HG03064 (cell line): ENCODE measurements around the gene VPS37D.
"Not testable (repeated sequence)": the region's sequence is repeated elsewhere in the genome, so short reads cannot be mapped to it uniquely, and the experiment has no call there.

ENCODE experiments used
- ATAC-seq: cut with Tn5 transposase; IDR thresholded peaks from one replicate; pipeline ENCODE4 v1.9.1; 2021; ENCODE audit warnings: low read depth; ENCODE audit not compliant: unreplicated experiment

VPS37D gene

DNA sequence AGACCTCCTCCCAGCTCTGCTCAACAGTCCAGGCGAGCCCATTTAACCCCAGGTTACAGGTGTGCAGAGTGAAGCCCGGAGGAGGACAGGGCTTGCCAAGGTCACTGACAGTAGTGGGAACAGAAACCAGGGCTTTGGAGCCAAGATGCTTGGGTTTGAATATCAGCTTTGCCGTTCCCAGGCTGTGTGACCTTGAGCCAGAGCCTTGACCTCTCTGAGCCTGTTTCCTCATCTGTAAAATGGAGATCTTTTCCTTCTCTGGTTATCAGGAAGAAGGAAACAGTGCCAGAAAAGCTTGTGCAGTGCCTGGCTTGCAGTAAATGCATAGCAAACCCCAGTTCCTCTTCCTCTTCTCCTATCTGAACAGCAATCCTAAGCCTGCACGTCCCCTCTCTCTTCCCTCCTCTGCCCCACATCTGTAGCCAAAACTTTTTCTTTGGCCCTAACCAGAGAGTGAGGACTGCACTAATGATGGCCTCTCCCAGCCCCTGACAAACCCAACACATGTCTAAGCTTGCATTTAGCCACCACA is 21.9 kb upstream of the VPS37D start:
- no peak for ATAC-seq

DNA sequence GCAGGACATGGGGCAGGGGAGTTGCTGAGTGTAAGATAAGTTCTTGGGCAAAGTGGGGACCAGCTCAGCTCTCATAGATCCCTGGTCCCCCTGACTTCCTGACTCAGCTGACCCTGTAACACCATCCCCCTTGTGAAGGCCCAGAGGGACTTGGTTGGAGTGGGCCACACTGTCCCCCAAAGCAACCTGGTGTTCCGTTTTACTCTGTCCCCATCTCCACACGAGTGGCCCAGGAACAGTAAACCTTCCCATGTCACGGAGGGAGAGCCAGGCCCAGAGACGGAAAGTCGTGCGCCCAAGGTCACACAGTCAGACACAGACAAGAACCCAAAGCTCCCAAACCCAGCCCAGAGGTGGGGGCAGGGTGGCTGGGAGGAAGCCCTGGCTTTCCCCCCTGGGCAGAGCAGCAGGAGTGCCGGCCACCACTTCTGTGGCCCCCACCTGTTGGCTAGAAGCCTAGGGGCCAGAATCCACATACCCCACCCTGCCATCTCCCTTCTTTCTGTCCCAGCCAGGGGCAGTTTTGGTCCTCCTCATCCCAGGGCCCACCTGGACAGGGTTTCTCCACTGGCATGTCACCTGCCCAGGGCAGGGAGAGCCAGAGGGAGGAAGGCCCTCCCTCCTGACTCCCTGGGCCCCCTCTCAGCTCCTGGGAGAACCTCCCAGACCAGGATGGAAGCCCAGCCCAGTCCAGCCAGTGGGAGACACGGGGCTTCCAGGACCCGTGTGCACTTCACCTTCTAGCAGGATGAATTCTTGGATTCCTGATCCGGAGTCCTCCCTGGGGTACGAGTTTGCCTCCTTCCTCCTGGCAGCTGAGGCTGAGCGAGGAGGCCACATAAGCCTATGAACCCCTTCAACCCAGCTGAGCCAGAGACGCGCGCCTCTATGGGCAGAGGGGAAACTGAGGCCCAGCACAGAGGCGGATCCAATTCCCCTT is 20.6 kb upstream of the VPS37D start:
- ATAC-seq: no peak

DNA sequence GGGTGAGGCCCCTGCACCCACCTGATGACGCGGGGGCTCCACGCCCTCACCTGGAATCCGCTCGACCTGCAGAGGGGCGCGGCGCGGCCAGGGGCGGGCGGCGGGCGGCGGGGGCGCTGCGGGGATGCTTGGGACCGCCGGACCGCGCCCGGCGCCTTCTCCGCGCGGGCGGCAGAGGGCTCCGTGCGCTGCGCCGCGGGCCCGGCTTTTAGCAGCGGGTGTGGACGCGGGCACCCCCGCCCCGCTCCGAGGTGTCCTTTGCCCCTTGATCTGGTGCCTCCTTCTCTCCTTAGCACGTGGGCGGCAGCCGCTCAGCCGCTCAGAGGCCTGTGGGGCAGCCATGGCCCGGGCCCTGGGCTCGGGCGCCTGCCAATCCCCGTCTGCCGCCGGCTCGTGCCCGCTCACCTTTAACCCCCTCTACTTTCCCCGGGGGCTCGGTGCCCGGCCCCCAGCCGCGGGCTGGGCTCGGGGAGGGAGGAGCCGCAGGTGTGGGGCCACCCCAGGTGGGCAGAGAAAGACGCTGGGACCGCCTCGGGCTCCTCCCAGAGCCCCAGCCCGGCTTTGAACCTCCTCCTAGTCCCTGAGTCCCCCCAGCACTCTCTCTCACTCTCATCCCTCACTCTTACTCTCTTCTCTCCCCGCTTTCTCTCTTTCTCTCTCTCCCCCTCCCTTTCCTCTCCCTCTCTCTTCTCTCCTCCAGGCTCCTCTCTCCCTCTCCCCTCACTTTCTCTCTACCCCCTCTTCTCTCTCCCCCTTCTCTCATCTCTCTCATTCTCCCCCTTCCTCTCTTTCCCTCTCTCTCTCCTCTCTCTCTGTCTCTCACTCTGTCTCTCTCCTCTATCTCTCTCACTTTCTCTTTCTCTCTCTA is 19.7 kb upstream of the VPS37D start:
- ATAC-seq: no peak

GRCh38 chr7:73648593-73649332 is 18.9 kb upstream of the VPS37D start:
- ATAC-seq: no peak

- ATAC-seq: no peak
Observed at GRCh38 chr7:73649576-73649975, 18.1 kb upstream of the VPS37D start.

DNA sequence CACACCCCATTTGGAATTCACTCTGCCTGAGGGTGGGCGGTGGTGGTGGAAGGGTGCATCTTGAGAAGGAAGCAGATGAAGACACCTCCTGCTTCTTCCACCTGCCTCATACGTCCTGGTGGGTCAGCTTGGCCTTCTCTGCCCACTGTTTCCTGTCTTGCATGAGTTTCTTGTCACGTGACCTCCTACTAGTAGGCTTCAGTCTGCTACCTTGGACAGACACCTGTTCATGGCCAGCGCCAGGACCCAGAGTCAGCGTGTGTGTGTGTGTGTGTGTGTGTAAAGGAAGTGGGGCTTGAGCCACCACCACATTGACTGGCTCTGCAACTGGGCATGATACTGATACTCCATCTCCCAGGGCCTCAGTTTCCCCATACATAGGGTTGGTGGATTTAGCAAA is 17.1 kb upstream of the VPS37D start:
- no peak for ATAC-seq

- no peak for ATAC-seq
Observed at GRCh38 chr7:73652541-73652949, 15.1 kb upstream of the VPS37D start.

GRCh38 chr7:73655309-73655708 is 12.3 kb upstream of the VPS37D start:
- ATAC-seq: not testable (repeated sequence)

DNA sequence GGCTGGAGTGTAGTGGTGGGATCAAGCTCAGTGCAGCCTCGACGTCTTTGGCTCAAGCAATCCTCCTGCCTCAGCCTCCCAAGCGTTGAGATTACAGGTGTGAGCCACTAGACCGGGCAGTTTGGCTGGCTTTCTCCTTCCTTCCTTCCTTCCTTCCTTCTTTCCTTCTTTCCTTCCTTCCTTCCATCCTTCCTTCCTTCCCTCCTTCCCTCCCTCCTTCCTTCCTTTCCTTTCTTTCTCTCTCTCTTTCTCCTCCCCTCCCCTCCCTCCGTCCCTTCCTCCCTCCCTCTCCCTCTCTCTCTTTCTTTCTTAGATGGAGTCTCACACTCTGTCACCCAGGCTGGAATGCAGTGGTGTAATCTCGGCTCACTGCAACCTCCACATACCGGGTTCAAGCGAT is 7.6 kb upstream of the VPS37D start:
- ATAC-seq: no peak

GRCh38 chr7:73660594-73660993 is 7.0 kb upstream of the VPS37D start:
- not testable (repeated sequence) for ATAC-seq

GRCh38 chr7:73663033-73663432 is 4.6 kb upstream of the VPS37D start:
- no peak for ATAC-seq

- peak; percentile 11 for ATAC-seq
Observed at GRCh38 chr7:73668103-73668885, 663 bp downstream of the VPS37D start.

DNA sequence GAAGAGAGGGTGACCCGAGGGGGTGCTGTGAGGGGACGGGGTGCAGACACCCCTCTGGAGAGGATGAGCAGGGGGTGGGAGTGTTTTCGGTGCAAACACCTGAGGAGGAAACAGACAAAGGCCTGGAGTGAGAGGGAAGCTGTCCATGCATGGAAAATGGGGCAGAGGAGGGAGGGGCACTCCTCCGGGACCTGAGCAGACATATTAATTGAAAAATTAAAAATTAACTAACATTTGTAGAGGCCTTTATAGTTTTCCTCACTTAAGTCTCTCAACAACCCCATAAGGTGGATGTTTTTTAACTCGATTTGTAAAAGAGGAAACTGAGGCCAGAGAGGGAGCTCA is 1.2 kb downstream of the VPS37D start:
- ATAC-seq: no peak

DNA sequence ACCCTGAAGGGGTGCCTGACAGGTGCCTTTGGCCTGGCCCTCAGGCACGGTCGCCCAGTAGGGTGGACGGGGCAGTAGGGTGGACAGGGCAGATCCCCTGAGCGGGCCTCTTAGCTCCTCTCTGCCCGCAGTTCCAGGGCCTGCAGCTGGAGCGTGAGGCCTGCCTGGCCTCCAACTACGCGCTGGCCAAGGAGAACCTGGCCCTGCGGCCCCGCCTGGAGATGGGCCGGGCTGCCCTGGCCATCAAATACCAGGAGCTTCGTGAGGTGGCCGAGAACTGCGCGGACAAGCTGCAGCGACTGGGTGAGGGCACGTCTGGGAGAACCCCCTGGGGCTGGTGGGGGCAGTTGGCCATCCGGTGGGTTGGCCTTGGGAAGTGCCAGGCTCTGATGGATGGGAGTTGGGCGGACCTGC is 1.7 kb downstream of the VPS37D start:
- ATAC-seq: no peak

DNA sequence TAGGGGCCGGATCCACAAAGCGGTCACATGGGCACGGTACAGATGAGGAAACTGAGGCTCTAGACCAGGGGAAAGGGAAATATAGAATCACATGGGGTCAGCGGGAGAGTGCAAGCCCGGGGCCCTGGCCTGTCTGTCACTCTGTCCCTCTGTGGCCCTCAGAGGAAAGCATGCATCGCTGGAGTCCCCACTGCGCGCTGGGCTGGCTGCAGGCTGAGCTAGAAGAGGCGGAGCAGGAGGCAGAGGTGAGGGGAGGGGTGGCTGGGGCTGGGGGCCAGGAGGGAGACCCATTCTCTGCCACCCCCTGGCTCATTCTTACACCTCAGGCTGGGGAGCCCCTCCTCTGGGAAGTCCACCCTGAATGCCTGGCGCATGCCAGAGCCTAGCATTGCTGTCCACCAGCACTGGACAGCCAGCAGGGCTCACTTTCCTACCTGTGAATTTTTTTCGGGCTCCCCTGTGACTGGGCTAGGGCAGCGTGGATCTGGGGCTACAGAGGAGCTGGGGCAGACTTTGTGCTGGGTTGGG is 2.3 kb downstream of the VPS37D start:
- no peak for ATAC-seq

DNA sequence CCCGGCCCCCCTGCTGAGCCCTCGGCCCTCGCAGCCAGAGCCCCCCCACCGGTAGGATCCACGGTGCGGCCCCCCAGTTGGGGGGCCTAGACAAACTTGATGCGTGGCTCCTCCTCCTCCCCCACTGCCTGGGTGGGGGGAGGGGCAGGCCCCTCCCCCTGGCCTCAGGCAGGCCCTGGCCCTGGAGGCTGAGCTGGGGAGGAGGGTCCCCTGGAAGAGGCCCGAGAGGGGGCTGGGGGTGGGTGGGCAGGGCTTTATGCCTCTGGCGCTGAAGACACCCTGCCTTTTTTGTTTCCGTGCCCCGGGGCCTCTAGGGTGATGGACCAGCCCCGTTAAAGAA is 3.7 kb downstream of the VPS37D start:
- no peak for ATAC-seq

DNA sequence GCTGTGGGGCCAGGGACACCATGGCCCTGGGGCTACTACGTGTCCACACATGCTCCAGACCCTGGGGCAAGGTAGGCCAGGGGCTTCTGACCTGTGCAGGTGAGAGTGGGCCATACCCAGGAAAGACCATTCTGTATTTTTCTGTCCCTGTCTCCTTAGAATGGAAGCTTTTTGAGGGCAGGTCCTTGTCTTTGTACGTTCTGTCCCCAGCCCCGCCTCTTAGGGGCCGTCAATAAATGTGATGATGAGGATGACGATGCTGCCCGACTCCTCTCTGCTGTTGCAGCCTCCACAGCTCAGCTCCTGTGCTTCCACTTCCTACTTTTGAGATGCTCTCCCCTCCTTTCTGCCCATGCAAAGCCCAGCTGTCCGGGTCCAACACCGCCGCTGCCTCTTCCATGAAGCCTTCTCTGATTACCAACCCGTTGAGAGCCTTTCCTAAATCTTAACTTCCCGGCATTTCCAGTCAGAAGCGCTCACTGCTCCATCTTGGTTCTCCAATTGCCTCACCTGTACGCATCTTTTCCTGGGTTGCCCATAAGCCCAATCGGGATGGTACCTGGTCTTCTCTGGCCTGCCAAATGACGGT is 4.3 kb downstream of the VPS37D start:
- ATAC-seq: no peak

DNA sequence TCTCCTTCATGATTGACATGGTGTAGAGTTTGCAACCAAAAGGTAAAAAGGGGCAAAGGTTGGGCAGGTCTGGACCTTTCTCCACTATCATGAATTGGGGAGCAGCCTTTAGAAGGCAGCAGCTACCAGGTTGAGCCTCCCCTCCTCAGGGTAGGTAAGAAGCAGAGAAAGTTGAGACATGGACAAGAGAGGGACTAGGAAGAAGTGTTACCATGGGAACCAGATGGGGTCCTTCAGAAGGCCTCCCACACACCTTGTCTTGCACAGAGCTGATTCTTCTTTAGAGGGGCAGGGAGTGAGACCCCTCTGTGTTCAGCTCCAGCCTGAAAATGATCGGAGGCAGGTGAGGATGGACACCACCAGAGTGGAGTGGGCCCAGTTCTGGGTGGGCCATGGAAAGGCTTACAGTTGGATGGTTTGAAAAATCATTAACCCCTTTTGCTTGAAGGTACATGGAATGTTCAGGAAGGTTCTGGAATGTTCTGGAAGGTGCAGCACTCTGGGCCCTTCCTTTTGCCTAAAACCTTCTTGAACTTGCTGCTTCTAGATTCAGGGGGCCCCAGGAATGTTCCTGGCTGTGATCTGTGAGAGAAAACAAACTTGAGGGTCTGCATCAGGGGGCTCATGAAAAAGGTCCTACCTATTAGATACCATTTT is 7.0 kb downstream of the VPS37D start:
- ATAC-seq: no peak

DNA sequence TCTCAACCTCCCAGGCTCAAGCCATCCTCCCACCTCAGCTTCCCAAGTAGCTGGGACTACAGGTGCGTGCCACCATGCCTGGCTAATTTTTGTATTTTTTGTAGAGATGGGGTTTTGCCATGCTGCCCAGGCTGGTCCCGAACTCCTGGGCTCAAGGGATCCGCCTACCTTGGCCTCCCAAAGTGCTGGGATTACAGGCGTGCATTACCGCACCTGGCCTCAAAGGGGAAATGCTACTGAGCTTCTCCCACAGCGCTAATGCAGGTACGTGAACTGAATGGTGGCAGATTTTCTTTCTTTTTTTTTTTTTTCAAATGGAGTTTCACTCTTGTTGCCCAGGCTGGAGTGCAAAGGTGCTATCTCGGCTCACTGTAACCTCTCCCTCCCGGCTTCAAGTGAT is 8.4 kb downstream of the VPS37D start:
- ATAC-seq: not testable (repeated sequence)
